ENCODE measurements around the gene SLC38A3.

SLC38A3 gene

DNA sequence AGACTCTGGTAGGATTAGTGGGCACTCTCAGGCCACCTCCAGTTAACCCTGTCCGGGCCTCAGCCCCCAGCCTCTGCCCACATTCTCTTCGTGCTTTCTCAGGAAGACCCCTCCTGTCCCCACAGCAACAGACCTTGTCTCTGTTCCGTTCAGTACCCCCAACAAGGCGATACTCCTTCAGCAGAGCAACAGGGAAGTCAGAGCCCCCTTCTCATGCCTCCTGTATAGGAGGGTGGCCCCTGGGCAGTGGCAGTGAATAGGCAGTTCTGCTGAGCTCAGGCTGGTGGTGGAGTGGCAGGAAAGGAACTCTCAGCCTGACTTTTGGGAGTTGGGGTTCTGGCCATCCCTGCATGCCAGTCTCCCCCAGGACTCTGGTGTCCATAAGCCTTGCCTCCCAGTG lies 64.4 kb downstream of the SLC38A3 start:
- DNase-seq = no peak

GRCh38 chr3:50269977-50270413 lies 64.9 kb downstream of the SLC38A3 start:
- DNase-seq = no peak

GRCh38 chr3:50270422-50271224 lies 65.6 kb downstream of the SLC38A3 start:
- DNase-seq = no peak
